Breast epithelium (tissue), 3 donors: ENCODE measurements around the gene BATF.

Experiments
- POLR2A ChIP-seq: fragments of 450-650 bp; IDR thresholded peaks from one replicate; pipeline ENCODE4 v1.6.1; 2016; ENCODE audit warnings: antibody characterized with exemption, mild to moderate bottlenecking, moderate library complexity
- POLR2AphosphoS5 ChIP-seq, 3 donors: sonication (generic); formaldehyde crosslinking; IDR thresholded peaks; one replicate each; pipeline ENCODE4 v1.6.1; 2017; ENCODE audit warnings: antibody characterized with exemption in 3 of 3

DNA sequence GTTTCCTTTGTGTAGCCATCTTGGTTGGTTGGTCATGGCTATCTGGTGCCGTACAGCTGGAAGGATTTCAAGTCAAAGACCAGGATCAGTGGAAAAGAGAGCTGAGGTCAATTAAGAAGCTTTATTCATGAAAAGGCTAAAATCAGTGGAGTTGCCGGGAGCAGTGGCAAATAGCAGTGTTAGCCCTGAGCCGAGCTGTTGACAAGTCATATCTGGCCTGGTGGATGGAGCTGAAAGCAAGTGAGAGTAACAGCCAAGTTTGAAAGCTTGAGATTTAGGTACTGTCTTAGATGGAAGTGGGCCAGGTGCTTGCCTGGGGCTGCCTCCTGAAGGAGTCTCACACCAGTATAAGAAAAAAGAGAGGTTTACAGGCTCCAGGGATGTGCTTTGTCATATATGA, 9.0 kb downstream of the BATF start:
- TF ChIP-seq POLR2A = no peak
- TF ChIP-seq POLR2AphosphoS5 (IDR thresholded peaks at IDR 0.05) = no peak
